Spleen (tissue), 7 donors: Measurements from ENCODE around the gene CALHM5.

Experiments used
- POLR2AphosphoS5 ChIP-seq, 3 donors: sonication (generic); formaldehyde crosslinking; IDR thresholded peaks; one replicate each; pipeline ENCODE4 v1.5.1; 2017; ENCODE audit warnings: antibody characterized with exemption in 3 of 3
- TF ChIP-seq, protein P1 (sequence below), 11 experiments: fragments of 200-600 bp in 7 of 11; fragments of 450-650 bp in 4 of 11; sonication (generic) in 4 of 11; IDR thresholded peaks in 8 of 11; conservative IDR thresholded peaks in 3 of 11; 1 replicate in 7 of 11; 2 replicates in 4 of 11; pipeline versions ENCODE4 v1.4.0 to v1.8.0; 2016 to 2021; ENCODE audit warnings: antibody characterized with exemption in 11 of 11, inconsistent platforms in 4 of 11, mild to moderate bottlenecking in 1 of 11
- donor health status: DM: no; HTN: no; CAD: no; lungs with moderate emphysema.
- donor health status: DM: no; HTN: no; CAD: no.
- donor health status: DM: no; HTN: no; CAD: no.

DNA sequence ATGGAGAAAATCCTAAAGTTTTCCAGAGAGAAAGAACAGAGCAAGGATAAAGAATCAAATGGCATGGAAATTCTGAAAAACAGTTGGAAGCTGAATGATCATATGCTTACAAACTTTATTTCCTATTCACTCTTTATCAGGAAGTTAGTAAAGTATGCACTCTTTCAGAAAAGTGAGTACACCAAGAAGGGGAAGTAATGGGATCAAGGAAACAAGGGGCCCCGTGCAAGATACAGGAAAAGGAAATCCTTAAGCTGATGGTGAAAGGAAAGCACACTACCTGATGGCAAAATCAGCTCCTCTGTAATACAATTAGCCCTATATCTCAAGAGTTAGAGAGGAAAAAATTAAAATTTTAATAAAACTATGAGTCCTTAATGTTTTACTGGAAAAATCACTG lies 36.3 kb upstream of the CALHM5 start:
- TF ChIP-seq, protein P1, sequence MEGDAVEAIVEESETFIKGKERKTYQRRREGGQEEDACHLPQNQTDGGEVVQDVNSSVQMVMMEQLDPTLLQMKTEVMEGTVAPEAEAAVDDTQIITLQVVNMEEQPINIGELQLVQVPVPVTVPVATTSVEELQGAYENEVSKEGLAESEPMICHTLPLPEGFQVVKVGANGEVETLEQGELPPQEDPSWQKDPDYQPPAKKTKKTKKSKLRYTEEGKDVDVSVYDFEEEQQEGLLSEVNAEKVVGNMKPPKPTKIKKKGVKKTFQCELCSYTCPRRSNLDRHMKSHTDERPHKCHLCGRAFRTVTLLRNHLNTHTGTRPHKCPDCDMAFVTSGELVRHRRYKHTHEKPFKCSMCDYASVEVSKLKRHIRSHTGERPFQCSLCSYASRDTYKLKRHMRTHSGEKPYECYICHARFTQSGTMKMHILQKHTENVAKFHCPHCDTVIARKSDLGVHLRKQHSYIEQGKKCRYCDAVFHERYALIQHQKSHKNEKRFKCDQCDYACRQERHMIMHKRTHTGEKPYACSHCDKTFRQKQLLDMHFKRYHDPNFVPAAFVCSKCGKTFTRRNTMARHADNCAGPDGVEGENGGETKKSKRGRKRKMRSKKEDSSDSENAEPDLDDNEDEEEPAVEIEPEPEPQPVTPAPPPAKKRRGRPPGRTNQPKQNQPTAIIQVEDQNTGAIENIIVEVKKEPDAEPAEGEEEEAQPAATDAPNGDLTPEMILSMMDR (IDR thresholded peaks at IDR 0.05 in 8 of 11, conservative IDR thresholded peaks at IDR 0.05 in 3 of 11) = no peak
- TF ChIP-seq POLR2AphosphoS5 (IDR thresholded peaks at IDR 0.05) = no peak
